EL (cell line): ENCODE results near the gene WDR91.

Experiments
- DNase-seq: peaks from one replicate; pipeline ENCODE4 v3.0.0-alpha.2; 2016

The WDR91 gene

DNA sequence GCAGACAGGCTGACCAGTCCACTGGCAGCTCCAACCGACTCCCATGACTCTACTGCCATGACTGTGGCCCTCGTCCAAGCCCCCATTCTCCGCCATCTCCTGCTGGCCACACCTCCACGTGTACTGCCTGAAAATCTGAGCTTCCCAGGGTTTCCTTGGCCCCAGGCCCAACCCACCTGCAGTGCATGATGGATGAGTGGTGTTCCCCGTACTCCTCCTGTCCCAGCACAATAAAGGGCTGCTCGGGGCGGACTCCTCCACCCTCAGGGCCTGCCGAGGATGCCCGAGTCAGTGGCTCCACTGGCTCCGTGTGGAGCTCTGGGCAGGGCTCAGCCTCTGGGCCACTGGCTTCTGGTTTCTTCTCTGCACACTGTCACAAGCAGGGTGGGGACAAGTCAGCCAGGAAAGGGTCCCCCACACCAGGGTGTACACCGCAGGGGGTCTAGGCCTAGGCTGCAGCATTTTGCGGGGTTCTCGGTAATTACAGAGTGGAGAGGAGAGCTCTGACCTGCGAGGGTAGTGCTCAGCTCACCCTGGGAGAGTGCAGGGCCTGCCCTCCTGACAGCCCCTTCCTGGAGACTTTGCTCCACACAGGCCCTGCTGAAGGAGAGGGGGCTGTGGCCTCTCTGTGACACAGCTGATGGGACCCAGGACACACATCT lies 15.2 kb downstream of the WDR91 start:
- no peak for DNase-seq

DNA sequence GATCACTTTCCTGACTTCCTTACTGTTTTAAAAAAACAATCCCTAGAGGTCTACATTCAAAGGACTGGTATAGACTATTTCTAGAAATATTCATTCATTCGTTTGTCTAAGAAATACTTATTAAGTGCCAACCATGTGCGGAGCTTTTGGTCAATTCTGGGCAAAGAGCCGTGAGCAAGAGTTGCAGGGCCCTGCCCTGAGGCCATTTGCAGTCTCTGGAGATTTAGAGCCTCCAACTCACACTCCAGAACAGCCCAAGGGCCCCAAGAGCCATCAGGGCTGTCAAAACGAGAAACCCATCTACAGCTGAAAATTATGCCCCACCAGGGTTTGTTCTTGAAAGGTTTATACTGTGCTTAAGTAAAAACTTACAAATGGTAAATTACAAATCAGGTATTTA lies 16.2 kb downstream of the WDR91 start:
- no peak for DNase-seq

DNA sequence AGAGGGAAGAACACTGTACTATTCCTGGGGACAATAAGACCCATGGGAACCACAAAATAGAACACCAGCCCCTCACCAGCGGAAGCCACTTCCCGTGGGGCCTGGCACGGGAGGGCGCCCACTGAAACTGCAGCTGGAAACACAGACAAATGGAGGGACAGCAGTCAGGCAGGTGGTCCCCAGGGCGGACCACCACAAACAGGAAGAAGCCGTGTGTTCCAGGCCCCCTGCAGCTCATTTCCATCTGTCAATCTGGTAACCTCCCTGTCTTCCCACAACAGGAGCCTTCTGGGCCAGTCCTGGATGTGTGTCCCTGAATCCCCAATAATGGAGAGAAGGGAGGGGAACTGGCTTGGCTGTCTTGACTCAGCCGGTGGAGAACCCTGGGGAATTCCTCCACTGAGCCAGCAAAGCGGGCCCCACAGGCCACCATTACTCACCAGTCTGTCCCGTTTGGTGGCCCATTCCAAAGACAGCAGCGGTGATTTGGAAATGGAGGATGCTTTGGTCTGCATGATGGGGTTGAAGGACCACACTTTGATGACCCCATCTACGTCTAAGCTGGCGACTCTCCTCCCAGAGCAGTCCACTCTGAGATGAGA lies 16.7 kb downstream of the WDR91 start:
- peak; percentile 51 for DNase-seq

DNA sequence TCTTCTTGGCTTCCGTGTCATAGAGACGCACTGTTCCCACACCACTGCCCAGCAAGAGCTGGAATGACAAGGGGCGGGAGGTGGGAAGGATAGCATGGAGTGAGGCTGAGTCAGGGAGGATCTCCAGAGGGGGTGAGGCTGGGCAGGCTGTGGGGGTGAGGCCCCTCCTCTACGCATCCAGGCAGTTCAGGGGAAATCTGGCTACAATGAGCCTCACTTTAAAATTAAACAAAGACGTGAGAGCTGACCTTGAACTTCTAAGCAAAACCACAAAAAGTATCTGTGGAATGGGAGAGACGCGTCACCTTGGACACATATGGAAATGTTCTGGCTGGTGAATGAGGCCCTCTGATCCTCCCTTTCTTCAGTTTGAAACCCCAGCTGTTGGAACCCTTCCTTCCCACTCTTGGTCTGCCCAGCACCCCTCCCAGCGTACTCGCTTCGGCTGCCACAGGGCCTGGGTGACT lies 17.7 kb downstream of the WDR91 start:
- DNase-seq, result peak; percentile 97

DNA sequence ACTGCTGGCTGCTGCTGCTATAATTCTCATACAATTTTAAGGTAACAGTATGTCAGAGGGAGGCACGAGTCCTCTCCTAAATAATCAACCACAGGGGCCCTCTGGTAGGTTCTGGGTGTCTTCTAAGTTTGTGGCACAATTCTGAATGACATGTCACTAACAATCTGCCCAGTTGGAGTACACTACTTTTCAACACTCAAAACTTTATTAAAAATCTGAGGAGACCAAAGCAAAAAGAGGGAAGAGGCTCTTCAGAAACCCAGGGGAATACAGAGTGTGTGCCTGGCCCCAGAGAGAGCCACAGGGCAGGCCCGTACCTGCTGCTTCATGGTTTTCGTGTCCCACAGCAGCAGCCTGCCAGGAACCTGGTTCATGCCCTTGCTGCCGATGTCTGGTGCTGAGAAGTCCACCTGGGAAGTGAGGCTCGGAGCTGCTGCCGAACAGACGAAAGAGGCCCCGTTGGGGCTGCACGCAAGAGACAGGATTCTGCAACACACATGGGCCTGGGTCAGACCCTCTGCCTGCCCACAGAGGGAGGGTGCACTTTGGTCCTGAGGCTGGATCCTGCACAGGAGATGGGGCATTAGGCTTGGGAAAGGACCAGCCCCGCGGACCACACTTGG lies 18.3 kb downstream of the WDR91 start:
- DNase-seq, result no peak

DNA sequence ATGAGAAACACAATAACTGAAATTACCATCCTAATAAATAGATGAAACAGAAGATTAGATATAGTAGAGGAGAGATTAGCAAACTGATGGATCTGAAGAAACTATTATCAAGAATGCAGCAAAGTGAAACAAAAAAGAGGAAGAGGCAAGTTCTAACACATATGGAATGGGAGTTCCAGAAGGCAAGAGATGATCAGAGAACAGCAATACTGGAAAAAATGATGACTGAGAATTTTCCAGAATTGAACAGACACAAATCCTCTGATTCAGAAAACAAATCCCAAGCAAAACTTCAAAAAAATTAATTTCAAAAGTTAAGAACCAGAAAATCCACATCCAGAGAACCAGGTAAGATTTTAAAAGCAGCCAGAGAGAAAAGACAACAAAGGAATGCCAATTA lies 20.6 kb downstream of the WDR91 start:
- no peak for DNase-seq

DNA sequence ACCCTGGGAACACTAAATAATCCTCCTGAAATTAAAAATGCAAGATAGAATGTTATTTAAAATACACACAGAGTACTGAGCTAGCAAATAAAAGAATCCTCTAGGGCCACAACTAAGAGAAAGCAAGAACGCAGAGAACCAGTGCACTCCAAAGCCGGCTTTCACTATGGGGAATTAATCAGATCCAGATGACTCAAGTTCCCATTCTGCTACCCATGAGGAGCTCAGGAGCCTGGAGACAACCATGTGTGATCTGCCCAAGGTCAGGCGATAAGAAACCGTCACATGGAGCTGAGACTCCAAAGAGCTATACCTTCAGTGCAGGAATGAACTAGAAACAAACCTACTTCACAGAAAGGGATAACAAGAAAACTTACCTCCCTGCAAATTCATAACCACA lies 21.4 kb downstream of the WDR91 start:
- no peak for DNase-seq

DNA sequence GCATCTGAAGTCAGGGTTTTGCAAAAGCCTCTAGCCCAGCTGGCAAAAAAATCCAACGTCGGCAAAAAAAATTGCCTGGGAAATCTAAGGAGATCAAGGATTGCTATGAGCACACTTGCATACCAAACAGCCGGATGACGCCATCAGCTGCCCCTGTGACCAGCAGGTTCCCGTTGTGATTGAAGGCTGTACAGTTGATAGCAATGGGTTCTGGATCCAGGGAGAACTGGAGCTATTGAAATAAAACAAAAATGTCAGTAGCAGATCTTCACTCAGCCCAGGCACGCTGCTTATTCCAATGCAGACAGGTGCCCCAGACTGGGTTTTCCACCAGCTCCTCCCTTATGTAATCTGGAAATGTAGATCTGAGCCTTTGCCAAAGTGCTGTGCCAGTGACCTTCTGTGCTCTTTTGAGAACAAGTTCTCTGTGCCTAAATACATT lies 22.1 kb downstream of the WDR91 start:
- DNase-seq, result no peak

DNA sequence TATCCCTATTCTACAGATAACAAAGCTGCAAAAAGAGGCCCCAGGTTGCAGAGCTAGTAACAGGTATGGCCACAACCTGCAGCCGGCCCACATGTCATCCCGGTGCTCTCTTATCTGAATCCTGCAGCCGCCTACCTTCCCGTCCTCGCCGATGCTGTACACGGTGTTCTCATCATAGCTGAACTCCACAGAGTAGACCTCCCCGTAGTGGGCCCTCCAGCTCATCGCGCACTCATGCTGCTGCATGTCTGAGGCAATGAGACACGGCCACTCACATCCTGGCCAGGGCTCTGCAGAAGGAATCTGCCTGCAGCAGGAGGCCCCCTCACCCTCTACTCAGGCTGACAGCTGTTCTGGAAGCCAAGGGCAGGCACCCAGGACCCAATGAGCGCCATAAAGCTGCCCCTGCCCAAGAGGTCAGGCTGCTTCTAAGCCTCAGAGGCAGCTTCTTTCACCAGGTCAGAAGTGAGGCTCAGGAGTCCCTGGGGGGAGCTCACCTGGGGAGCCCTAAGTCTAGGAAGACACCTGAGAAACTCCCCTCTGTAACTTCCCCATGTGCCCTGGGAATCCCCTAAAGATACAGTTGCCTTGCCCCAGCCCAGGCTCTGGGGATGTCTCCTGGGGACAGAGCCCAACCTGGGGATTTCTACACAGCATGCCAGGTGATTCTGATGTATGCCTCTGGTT lies 22.9 kb downstream of the WDR91 start:
- DNase-seq, result no peak

DNA sequence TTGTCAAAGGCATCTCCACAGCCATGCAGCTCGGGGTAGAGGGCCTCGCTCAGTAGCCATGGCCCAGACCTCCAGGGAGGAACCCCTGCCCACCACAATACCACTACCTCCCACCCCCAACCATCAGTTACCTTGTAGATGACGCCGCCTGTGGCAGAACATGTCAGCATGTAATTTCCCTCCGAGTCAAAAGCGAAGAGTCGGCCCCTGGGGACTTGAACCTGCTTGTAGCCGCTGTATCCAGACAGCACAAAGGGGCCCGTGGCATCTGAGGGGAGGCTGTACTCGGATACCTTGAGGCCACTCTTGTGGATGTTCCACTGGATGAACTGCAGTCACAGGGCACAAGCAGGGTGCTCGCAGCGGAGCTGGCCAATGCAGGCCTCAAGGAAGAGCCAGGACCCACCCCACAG lies 24.5 kb downstream of the WDR91 start:
- no peak for DNase-seq

DNA sequence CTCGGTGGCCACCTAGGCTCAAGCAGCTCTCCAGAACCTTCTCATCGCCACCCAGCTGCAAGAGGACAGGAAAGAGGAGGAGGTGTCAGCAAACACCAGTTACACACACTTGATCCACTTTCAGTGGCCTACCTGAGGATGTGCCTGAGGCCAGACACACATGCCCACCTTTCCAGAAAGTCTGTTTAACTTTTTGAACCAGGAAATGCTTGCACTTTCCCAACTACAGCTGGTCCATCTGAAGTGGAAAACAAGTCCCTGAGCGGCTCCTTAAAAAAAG lies 25.1 kb downstream of the WDR91 start:
- DNase-seq, result no peak

DNA sequence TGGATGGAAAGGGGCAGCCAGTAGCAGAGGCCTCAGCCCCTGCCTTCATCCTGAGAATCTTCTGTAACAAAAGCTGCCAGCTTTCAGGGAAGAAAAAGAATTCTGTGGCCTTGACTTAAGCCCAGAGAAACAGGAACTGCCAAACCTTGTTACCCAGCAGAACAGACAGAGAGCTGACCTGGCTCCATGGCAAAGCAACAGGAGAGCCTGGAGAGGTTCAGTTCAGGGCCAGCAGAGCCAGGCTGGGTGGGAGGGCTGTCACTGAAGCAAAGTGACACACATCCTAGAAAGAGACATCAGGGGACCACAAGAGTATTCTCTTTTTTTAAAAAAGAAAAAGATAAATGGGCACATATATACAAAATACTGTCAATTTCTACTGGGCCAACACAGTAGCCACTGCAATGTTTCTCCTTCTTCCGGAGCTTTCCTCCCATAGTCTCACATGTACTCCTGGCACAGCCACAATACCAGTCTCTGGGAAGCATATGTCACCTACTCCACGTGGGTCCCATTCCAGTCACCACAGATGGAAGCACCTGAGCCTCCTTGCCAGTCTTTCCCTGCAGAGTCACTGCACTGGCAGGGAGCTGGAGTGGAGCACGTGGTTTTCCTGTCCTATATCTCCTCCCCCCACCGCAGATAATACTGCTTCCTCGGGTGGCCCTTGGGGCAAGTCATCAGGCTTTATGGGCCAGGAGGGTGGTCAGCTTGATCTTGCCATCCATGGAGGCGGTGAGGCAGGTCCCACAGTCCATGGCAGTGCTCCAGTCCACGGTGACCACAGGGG lies 25.7 kb downstream of the WDR91 start:
- DNase-seq, result no peak

DNA sequence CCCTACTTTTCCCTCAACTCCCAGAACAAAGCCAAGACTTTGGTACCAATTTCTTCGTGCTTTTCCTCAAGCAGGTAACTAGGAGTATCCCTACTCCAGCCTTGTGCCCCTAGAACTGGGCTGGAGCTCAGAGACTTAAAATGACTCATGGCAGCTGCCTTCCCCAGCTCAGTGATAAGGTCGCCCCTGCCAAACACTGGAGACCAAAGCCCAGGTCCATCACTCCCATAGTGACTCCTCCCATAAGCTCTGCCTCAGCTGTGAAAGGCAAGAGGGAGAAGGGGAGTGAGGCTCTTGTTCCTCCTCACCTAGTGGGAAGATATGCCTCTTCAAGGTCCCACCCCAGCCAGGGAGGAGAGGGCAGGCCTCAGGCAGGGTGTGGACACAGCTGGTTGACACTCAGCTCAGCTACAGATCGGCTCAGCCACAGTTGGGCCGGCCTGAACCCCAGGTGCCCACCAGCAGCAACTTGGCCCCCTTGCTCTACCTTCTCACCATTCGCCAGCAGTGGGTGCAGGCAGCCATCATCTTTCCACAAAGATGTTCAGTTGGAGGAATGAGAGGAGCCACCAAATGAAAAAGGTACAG lies 27.0 kb downstream of the WDR91 start:
- no peak for DNase-seq

DNA sequence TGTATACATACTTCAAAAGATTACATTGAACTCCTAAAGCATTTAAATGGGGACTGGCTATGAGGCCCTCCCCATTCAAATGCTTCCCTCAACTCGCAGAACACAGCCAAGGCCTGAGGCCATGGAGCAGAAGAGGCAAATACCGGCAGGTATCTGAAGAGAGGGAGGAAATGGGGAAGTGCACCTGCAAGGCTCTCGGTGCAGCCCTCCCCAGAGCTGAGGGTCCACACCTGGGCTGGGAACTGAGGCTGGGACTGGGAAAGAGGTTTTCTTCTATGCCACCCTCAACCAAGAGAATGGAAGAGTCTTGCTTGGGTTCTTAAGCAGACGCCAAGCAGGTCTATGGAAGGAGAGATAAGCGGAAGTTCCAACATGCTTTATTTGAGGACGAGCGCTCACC lies 27.8 kb downstream of the WDR91 start:
- no peak for DNase-seq

DNA sequence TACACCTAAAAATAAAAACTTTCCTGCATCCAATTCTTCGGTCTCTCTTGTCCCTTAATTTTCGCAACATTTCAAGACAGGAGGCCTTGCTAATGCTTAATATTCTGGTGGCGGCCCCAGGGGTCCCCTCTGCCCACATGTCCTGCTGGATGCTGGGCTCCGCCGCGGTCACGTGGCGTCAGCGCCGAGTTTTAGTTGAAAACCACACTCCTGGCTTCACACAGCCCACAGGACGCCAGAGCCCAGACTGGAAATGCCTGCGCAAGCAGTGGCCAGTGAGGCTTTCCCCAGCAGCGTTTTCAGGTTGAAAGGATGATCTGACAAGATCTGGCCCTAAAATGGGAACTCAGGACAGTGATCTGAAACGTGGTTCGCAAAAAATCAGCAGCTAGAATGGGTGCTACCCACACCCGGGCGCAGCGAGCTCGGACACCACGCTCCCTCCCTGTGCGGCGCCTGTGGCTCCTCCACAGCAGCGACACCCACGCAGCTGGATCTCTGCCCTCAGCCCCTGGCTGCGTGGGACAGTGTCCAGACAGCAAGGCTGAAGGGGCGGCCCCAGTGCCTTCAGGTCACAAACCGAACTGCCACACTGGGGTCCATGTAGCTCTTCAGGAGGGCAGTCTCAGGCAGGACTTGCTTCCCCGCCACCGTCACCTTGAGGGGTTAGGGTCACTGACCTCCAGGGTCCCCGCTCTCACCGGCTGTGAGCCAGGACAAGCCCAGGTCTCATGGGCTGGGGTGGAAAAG lies 29.2 kb downstream of the WDR91 start:
- no peak for DNase-seq

DNA sequence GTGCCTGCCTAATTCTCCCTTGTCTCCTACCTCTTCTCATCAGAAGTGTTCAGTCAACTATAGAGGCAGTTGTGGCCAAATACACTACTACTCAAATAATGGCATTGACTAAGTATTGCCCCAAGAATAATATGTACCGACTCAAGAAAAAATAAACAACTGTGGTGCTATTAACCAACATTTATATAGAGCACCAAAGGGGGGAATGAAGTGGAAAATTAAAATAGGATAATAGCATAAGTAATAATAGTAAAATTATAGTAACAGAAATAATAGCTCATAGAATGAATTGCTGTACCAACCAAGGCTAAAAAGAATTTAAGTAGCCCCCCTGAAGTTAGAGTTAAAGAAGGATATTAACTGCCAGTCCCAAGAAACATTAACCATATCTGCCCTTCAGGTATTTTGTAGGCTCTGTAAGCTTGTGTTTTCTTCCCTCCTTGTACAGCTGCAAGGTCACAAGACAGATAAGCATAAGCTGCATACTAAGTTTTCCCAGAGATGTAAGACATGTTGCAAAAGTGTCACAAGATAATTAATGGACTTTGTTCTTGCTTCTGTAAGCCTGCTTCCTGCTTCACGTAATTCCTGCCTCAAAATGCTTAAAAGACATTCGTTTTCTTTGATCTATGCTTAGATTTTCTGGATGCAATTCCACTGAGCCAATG lies 29.9 kb downstream of the WDR91 start:
- no peak for DNase-seq

DNA sequence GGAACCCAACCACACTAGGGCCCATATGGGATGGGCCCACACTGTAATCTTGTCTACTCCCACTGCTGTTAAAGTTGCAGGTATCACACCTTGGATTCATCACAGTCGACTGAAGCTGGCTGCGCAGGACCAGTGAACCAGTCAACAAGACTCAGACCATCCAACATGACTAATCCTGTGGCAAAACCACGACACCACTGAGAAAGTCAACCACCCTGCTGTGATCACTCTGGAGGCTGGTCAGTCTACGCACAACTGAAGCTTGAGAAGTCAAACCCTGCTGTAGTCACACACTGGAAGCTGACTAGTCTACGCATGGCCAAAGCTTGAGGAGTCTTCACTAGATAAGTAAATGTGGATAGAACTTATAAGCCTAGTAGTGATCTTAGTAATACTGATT lies 31.2 kb downstream of the WDR91 start:
- no peak for DNase-seq

DNA sequence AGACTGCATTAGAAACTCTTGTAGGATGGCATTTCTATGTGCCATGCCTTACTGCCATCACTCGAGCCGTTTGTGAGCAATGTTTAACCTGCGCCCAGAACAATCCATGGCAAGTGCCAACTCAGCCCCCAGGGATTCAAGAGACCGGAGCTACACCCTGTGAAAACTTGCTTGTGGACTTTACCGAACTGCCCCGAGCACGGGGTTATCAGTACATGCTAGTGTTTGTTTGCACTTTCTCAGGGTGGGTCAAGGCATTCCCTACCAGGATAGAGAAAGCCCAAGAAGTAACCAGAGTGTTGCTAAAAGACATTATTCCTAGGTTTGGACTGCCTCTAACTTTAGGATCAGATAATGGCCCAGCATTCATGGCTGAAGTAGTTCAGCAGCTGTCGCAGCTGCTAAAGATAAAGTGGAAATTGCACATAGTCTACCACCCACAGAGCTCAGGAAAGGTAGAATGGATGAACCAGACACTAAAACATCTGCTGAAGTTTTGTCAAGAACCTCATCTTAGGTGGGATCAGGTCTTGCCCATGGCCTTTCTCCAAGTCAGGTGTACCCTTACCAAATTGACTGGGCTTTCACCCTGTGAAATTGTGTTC lies 31.9 kb downstream of the WDR91 start:
- no peak for DNase-seq

DNA sequence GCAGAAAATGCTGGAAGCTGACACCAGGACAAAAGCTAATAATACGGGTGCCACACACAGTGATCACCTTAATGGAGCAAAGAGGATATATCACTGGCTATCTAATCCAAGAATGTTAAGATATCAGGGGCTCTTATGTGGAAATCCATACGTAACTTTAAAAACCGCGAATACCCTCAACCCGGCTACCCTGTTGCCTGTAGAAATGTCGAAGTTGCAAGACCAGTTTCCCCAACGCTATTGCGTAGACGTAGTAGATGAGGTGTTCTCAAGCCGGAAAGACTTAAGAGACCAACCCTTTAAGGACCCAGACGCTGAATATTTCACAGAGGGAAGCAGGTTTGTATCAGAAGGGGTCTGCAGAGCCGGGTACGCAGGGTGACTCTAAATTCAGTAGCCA lies 33.0 kb downstream of the WDR91 start:
- no peak for DNase-seq

DNA sequence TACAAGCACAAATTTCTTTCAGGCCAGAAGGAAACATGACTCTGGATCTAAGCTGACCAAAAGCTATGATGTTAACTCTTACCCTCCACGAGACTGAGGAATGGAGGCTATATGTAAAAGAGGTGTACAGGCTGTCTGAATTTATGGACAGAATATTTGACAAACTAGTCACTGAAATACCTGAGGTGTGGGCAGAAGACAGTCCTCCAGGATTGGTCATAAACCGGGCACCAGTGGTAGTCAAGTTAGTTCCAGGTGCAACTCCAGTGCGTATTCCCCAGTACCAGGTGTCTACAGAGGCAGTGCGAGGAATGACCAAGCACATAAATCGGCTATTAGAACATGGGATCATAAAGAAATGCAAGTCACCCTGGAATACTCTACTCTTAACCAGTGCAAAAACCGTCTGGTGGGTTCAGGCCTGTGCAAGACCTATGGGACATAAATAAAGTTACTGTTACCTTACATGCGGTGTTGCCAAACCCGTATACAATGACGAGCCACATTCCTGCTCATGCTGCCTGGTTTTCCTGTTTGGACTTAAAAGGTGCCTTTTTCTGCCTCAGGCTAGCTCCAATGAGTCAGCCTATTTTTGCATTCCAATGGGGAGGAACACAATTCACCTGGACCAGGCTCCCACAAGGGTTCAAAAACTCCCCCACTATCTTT lies 34.2 kb downstream of the WDR91 start:
- DNase-seq, result no peak

DNA sequence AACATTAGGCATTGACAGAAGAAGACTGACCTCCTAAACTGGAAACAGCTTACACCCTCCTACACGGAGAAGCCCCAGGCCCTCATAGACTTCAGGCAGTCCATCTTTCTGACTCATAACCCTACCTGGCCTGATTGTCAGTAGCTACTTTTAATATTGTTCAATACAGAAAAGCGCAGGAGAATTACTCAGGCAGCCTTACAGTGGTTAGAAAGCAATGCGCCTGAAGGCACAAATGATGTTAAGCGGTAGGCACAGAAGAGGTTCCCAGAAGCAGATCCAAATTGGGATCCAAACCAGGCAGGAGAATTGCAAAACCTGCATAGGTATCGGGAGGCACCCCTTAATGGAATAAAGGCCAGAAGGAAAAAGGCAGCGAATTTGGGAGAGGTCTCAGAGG lies 35.4 kb downstream of the WDR91 start:
- no peak for DNase-seq
